B cell (primary cell): ENCODE data around the gene PIAS4. TPM values are rescaled to one million over a fixed set of nuclear protein-coding genes. Genes with fewer than 3 reads are reported as not detected.
A peak's percentile ranks its signal among the peaks of the same experiment; 100 is the strongest.

Source experiments
- ATAC-seq: fragments of 200-7000 bp; cut with Tn5 transposase; one replicate; pipeline ENCODE4 v1.10.0; 2021; ENCODE audit warnings: low read depth, mild to moderate bottlenecking, moderate number of reproducible peaks, moderate library complexity
- CTCF ChIA-PET: fragments of 350-600 bp; sonication (Branson Sonifier 250); formaldehyde crosslinking; loops from one replicate; lab custom pipeline; 2021; ENCODE audit warnings: antibody characterized with exemption, inconsistent platforms; lab: Charles Lee
- POLR2A ChIA-PET: fragments of 350-600 bp; sonication (Branson Sonifier 250); formaldehyde crosslinking; loops from one replicate; lab custom pipeline; 2021; ENCODE audit warnings: antibody characterized with exemption; lab: Charles Lee
- DNase-seq: peaks from one replicate; pipeline ENCODE4 v3.0.0; 2013
- H2AFZ ChIP-seq: 2 replicates; pipeline ENCODE4 v1.6.1; 2012; ENCODE audit warnings: mild to moderate bottlenecking, low read depth, low read length; ENCODE audit not compliant: insufficient read depth, poor library complexity, severe bottlenecking
- H3K27ac ChIP-seq, 2 donors: 1 replicate in 1 of 2; 2 replicates in 1 of 2; pipeline ENCODE4 v1.5.1; 2012 to 2013; ENCODE audit warnings: low read length in 2 of 2, mild to moderate bottlenecking in 2 of 2, moderate library complexity in 1 of 2
- H3K27me3 ChIP-seq, 4 experiments: fragments of 200-600 bp in 1 of 4; sonication (generic) in 1 of 4; replicated peaks in 1 of 4; 1 replicate in 2 of 4; 2 replicates in 2 of 4; pipeline versions ENCODE4 v1.6.1 to v1.7.0; 2013 to 2016; ENCODE audit warnings: low read length in 3 of 4, mild to moderate bottlenecking in 2 of 4, mixed read lengths in 1 of 4, moderate library complexity in 1 of 4; ENCODE audit not compliant: insufficient read depth in 4 of 4, control insufficient read depth in 3 of 4; ENCODE audit errors: control extremely low read depth in 1 of 4
- H3K36me3 ChIP-seq, 2 experiments: replicated peaks in 1 of 2; 1 replicate in 1 of 2; 2 replicates in 1 of 2; pipeline versions ENCODE4 v1.6.1 to v1.7.1; 2013; ENCODE audit warnings: low read length in 1 of 2; ENCODE audit not compliant: insufficient read depth in 2 of 2, control insufficient read depth in 1 of 2; ENCODE audit errors: control extremely low read depth in 1 of 2, extremely low read depth in 1 of 2
- H3K4me1 ChIP-seq, 2 donors: fragments of 200-600 bp in 1 of 2; sonication (generic) in 1 of 2; 1 replicate in 1 of 2; 2 replicates in 1 of 2; pipeline versions ENCODE4 v1.5.1 to v1.6.1; 2013 to 2017; ENCODE audit warnings: low read length in 2 of 2; ENCODE audit not compliant: control insufficient read depth in 2 of 2, insufficient read depth in 2 of 2
- H3K4me2 ChIP-seq: replicated peaks from 2 replicates; pipeline ENCODE3; 2012; ENCODE audit warnings: mild to moderate bottlenecking, low read depth, low read length; ENCODE audit not compliant: poor library complexity, severe bottlenecking
- H3K4me3 ChIP-seq, 5 experiments: fragments of 200-600 bp in 1 of 5; sonication (generic) in 1 of 5; 1 replicate in 3 of 5; 2 replicates in 2 of 5; pipeline versions ENCODE4 v1.5.1 to v1.7.0; 2011 to 2016; ENCODE audit warnings: low read length in 4 of 5, mild to moderate bottlenecking in 4 of 5, low read depth in 2 of 5, control low read depth in 1 of 5, moderate library complexity in 1 of 5; ENCODE audit not compliant: insufficient read depth in 1 of 5; ENCODE audit errors: control extremely low read depth in 1 of 5, extremely low read depth in 1 of 5
- H3K79me2 ChIP-seq: fragments of 200-600 bp; sonication (generic); one replicate; pipeline ENCODE4 v1.6.0; 2016; ENCODE audit warnings: low read length; ENCODE audit not compliant: control insufficient read depth, insufficient read depth
- H3K9ac ChIP-seq: fragments of 200-600 bp; sonication (generic); 2 replicates; pipeline ENCODE4 v1.6.1; 2017; ENCODE audit warnings: mild to moderate bottlenecking, low read length, moderate library complexity
- H3K9me3 ChIP-seq, 3 donors: one replicate each; pipeline versions ENCODE4 v1.6.1 to v1.7.1; 2013; ENCODE audit warnings: low read length in 2 of 3; ENCODE audit not compliant: control insufficient read depth in 2 of 3, insufficient read depth in 1 of 3; ENCODE audit errors: control extremely low read depth in 1 of 3
- H4K20me1 ChIP-seq: 2 replicates; pipeline ENCODE4 v1.6.0; 2012; ENCODE audit warnings: mild to moderate bottlenecking, low read length; ENCODE audit not compliant: insufficient read depth, control insufficient read depth, poor library complexity, severe bottlenecking
- H3K27ac Mint-ChIP-seq: one replicate; pipeline ENCODE4 v1.8.0; 2021; ENCODE audit warnings: mixed read lengths
- H3K27me3 Mint-ChIP-seq: one replicate; pipeline ENCODE4 v1.8.0; 2021; ENCODE audit warnings: mixed read lengths
- H3K4me1 Mint-ChIP-seq: one replicate; pipeline ENCODE4 v1.8.0; 2021; ENCODE audit warnings: mixed read lengths
- H3K4me3 Mint-ChIP-seq: one replicate; pipeline ENCODE4 v1.8.0; 2021; ENCODE audit warnings: mixed read lengths
- H3K9me3 Mint-ChIP-seq: one replicate; pipeline ENCODE4 v1.8.0; 2022; ENCODE audit warnings: mixed read lengths; ENCODE audit not compliant: insufficient read depth
- CTCF ChIP-seq: fragments of 200-600 bp; IDR thresholded peaks from one replicate; pipeline ENCODE4 v1.8.0; 2022; ENCODE audit warnings: antibody characterized with exemption, mild to moderate bottlenecking
- EZH2 ChIP-seq: IDR thresholded peaks from 2 replicates; pipeline ENCODE4 v1.6.1; 2012; ENCODE audit warnings: borderline replicate concordance, low read depth, mild to moderate bottlenecking, moderate library complexity, low read length; ENCODE audit not compliant: insufficient read depth, poor library complexity, severe bottlenecking
- WGBS: methylation state at CpG from one replicate; pipeline ENCODE4 v1.1.5; 2013; ENCODE audit warnings: missing lambda C conversion rate; ENCODE audit not compliant: insufficient coverage; 5-methylcytosine and 5-hydroxymethylcytosine counted together
- intact Hi-C: fragments of 100-400 bp; cut with micrococcal nuclease; formaldehyde crosslinking; loops from one replicate; pipeline ENCODE4 v1.10.0; 2022
- polyA plus RNA-seq: library from polyadenylated mRNA; depleted of rRNA; stranded (reverse); fragments of >200 nt; gene quantifications from 2 replicates; pipeline ENCODE4 v1.2.3, GENCODE V29; 2012
- total RNA-seq, 2 donors: library from RNA; stranded (reverse); fragments of 120-200 nt in 1 of 2; gene quantifications; 1 replicate in 1 of 2; 2 replicates in 1 of 2; pipeline versions ENCODE4 v1.2.3 to v1.2.4, GENCODE V29; 2013 to 2022

Gene PIAS4
- total and polyA plus RNA-seq, 2 donors (not counting 1 experiment from before 2014, with no cell fraction given): 13.7 to 56.8 TPM

- Histone ChIP-seq H3K4me1 (no peaks in the 10 kb centered on the region), H4K20me1 (peaks cover 74% of the 10 kb centered on the region), H2AFZ (no peak overlapping the region), H3K9me3 (peaks cover 0 to 17% (median 1%) of the 10 kb centered on the region in 3 donors), H3K79me2 (peaks cover 88% of the 10 kb centered on the region), H3K4me3 (no peak overlapping the region), H3K9ac (no peak overlapping the region), H3K4me2 (no peak overlapping the region), H3K27me3 (no peaks in the 10 kb centered on the region), H3K27ac (no peak overlapping the region), H3K36me3 (peaks cover 0 to 35% of the 10 kb centered on the region in 2 experiments)
- DNase-seq (no peak), ATAC-seq (no peak)
- POLR2A ChIA-PET: interaction anchor here (0.6 kb wide), 1 partner anchor 12 kb away, joined by 3 read pairs; no protein-coding TSS in a partner anchor
- Mint-ChIP-seq H3K4me1 (peaks cover 7% of the 10 kb centered on the region), H3K4me3 (no peak overlapping the region), H3K27ac (peak overlapping the region; percentile 10), H3K9me3 (no peaks in the 10 kb centered on the region), H3K27me3 (no peaks in the 10 kb centered on the region)
- WGBS: 96% methylated on average over 19 of the region's 19 CpGs
- intact Hi-C loops: no loop called here
- CTCF ChIA-PET: interaction anchor here (0.5 kb wide), 1 partner anchor 63 kb away, joined by 3 read pairs; no protein-coding TSS in a partner anchor
- no peak for TF ChIP-seq EZH2
- TF ChIP-seq CTCF: no peak
Observed at GRCh38 chr19:4018775-4019504, 11.4 kb downstream of the PIAS4 start.

- Mint-ChIP-seq H3K4me1 (peaks cover 6% of the 10 kb centered on the region), H3K27me3 (no peaks in the 10 kb centered on the region), H3K27ac (no peak overlapping the region), H3K9me3 (no peaks in the 10 kb centered on the region), H3K4me3 (no peak overlapping the region)
- WGBS: 65% methylated on average over 13 of the region's 17 CpGs
- no peak overlapping the region for H3K4me2 ChIP-seq
- H3K27me3 ChIP-seq: no peaks in the 10 kb centered on the region
- H2AFZ ChIP-seq: no peak overlapping the region
- DNase-seq (no peak), ATAC-seq (no peak)
- intact Hi-C loops: no loop called here
- H4K20me1 ChIP-seq: peaks cover 68% of the 10 kb centered on the region
- peaks cover 0 to 32% of the 10 kb centered on the region in 2 experiments for H3K36me3 ChIP-seq
- POLR2A ChIA-PET: interaction anchor here (0.6 kb wide), 1 partner anchor 13 kb away, joined by 3 read pairs; no protein-coding TSS in a partner anchor
- no peak overlapping the region for H3K9ac ChIP-seq
- CTCF ChIA-PET: interaction anchor here (0.5 kb wide), 1 partner anchor 63 kb away, joined by 3 read pairs; no protein-coding TSS in a partner anchor
- H3K9me3 ChIP-seq: peaks cover 0 to 17% (median 1%) of the 10 kb centered on the region in 3 donors
- no peak overlapping the region for H3K27ac ChIP-seq
- H3K4me3 ChIP-seq: no peak overlapping the region
- peaks cover 84% of the 10 kb centered on the region for H3K79me2 ChIP-seq
- H3K4me1 ChIP-seq: no peaks in the 10 kb centered on the region
- TF ChIP-seq EZH2: no peak
- TF ChIP-seq CTCF: no peak
Observed at GRCh38 chr19:4019578-4019977, 12.0 kb downstream of the PIAS4 start.
